ENCODE measurements around the gene COA4. TPM values are rescaled to one million over a fixed set of nuclear protein-coding genes. Genes with fewer than 3 reads are reported as not detected.

The COA4 gene
- total and polyA plus RNA-seq, 2 donors (not counting 1 experiment from before 2014, with no cell fraction given) = 59.6 to 60.8 TPM

GRCh38 chr11:73862986-73863385 is 13.7 kb downstream of the COA4 start:
- DNase-seq (no peak), ATAC-seq (ENCODE audit: low read depth) (no peak)
- Histone ChIP-seq H2AFZ (ENCODE audit: insufficient read depth, low read depth, low read length, poor library complexity, severe bottlenecking) (no peak overlapping the region), H3K9ac (ENCODE audit: low read length) (no peak overlapping the region), H3K27ac (ENCODE audit: low read length in 2 of 2) (no peak overlapping the region), H3K4me1 (ENCODE audit: control insufficient read depth in 2 of 2, insufficient read depth in 2 of 2, low read length in 2 of 2) (no peaks in the 10 kb centered on the region), H3K79me2 (ENCODE audit: control insufficient read depth, insufficient read depth, low read length) (no peaks in the 10 kb centered on the region), H4K20me1 (ENCODE audit: control insufficient read depth, insufficient read depth, low read length, poor library complexity, severe bottlenecking) (no peaks in the 10 kb centered on the region), H3K4me2 (replicated peaks; ENCODE audit: low read depth, low read length, poor library complexity, severe bottlenecking) (no peak overlapping the region), H3K27me3 (replicated peaks in 1 of 4; ENCODE audit: control extremely low read depth in 1 of 4, control insufficient read depth in 3 of 4, insufficient read depth in 4 of 4, low read length in 3 of 4) (no peaks in the 10 kb centered on the region), H3K4me3 (ENCODE audit: control extremely low read depth in 1 of 5, extremely low read depth in 1 of 5, insufficient read depth in 1 of 5, low read depth in 2 of 5, low read length in 4 of 5) (no peak overlapping the region), H3K9me3 (ENCODE audit: control extremely low read depth in 1 of 3, control insufficient read depth in 2 of 3, insufficient read depth in 1 of 3, low read length in 2 of 3) (no peaks in the 10 kb centered on the region), H3K36me3 (replicated peaks in 1 of 2; ENCODE audit: control extremely low read depth in 1 of 2, control insufficient read depth in 1 of 2, extremely low read depth in 1 of 2, insufficient read depth in 2 of 2, low read length in 1 of 2) (peaks cover 0 to 31% of the 10 kb centered on the region in 2 experiments)
- Mint-ChIP-seq H3K9me3 (ENCODE audit: insufficient read depth) (no peaks in the 10 kb centered on the region), H3K27me3 (no peaks in the 10 kb centered on the region), H3K4me3 (no peak overlapping the region), H3K4me1 (no peaks in the 10 kb centered on the region), H3K27ac (no peak overlapping the region)
- WGBS (ENCODE audit: insufficient coverage) = 96% methylated on average over 4 of the region's 4 CpGs
- TF ChIP-seq CTCF (IDR thresholded peaks at IDR 0.05) (no peak), EZH2 (IDR thresholded peaks at IDR 0.05; ENCODE audit: borderline replicate concordance, insufficient read depth, low read depth, low read length, poor library complexity, severe bottlenecking) (no peak)
- ChIA-PET POLR2A (no interaction called here), CTCF (no interaction called here)
- intact Hi-C loops (cut with micrococcal nuclease) = no loop called here

GRCh38 chr11:73860202-73860601 is 16.4 kb downstream of the COA4 start:
- H3K9ac ChIP-seq (ENCODE audit: low read length) = no peak overlapping the region
- H2AFZ ChIP-seq (ENCODE audit: insufficient read depth, low read depth, low read length, poor library complexity, severe bottlenecking) = no peak overlapping the region
- DNase-seq (no peak), ATAC-seq (ENCODE audit: low read depth) (no peak)
- intact Hi-C loops (cut with micrococcal nuclease) = no loop called here
- peaks cover 3 to 27% of the 10 kb centered on the region in 2 experiments for H3K36me3 ChIP-seq (replicated peaks in 1 of 2; ENCODE audit: control extremely low read depth in 1 of 2, control insufficient read depth in 1 of 2, extremely low read depth in 1 of 2, insufficient read depth in 2 of 2, low read length in 1 of 2)
- H3K4me1 ChIP-seq (ENCODE audit: control insufficient read depth in 2 of 2, insufficient read depth in 2 of 2, low read length in 2 of 2) = no peaks in the 10 kb centered on the region
- WGBS (ENCODE audit: insufficient coverage) = 100% methylated on average over 1 of the region's 2 CpGs
- Mint-ChIP-seq H3K27me3 (no peaks in the 10 kb centered on the region), H3K27ac (no peak overlapping the region), H3K9me3 (ENCODE audit: insufficient read depth) (no peaks in the 10 kb centered on the region), H3K4me3 (no peak overlapping the region), H3K4me1 (no peaks in the 10 kb centered on the region)
- H3K4me2 ChIP-seq (replicated peaks; ENCODE audit: low read depth, low read length, poor library complexity, severe bottlenecking) = no peak overlapping the region
- H3K9me3 ChIP-seq (ENCODE audit: control extremely low read depth in 1 of 3, control insufficient read depth in 2 of 3, insufficient read depth in 1 of 3, low read length in 2 of 3) = no peaks in the 10 kb centered on the region
- no peaks in the 10 kb centered on the region for H4K20me1 ChIP-seq (ENCODE audit: control insufficient read depth, insufficient read depth, low read length, poor library complexity, severe bottlenecking)
- H3K79me2 ChIP-seq (ENCODE audit: control insufficient read depth, insufficient read depth, low read length) = no peaks in the 10 kb centered on the region
- ChIA-PET CTCF (no interaction called here), POLR2A (no interaction called here)
- TF ChIP-seq CTCF (IDR thresholded peaks at IDR 0.05) (no peak), EZH2 (IDR thresholded peaks at IDR 0.05; ENCODE audit: borderline replicate concordance, insufficient read depth, low read depth, low read length, poor library complexity, severe bottlenecking) (no peak)
- no peak overlapping the region for H3K4me3 ChIP-seq (ENCODE audit: control extremely low read depth in 1 of 5, extremely low read depth in 1 of 5, insufficient read depth in 1 of 5, low read depth in 2 of 5, low read length in 4 of 5)
- no peak overlapping the region for H3K27ac ChIP-seq (ENCODE audit: low read length in 2 of 2)
- H3K27me3 ChIP-seq (replicated peaks in 1 of 4; ENCODE audit: control extremely low read depth in 1 of 4, control insufficient read depth in 3 of 4, insufficient read depth in 4 of 4, low read length in 3 of 4) = no peaks in the 10 kb centered on the region
